ENCODE measurements around the gene ACOT7.

Gene ACOT7

GRCh38 chr1:6245869-6246496, 147.6 kb downstream of the ACOT7 start:
- DNase-seq: no peak

DNA sequence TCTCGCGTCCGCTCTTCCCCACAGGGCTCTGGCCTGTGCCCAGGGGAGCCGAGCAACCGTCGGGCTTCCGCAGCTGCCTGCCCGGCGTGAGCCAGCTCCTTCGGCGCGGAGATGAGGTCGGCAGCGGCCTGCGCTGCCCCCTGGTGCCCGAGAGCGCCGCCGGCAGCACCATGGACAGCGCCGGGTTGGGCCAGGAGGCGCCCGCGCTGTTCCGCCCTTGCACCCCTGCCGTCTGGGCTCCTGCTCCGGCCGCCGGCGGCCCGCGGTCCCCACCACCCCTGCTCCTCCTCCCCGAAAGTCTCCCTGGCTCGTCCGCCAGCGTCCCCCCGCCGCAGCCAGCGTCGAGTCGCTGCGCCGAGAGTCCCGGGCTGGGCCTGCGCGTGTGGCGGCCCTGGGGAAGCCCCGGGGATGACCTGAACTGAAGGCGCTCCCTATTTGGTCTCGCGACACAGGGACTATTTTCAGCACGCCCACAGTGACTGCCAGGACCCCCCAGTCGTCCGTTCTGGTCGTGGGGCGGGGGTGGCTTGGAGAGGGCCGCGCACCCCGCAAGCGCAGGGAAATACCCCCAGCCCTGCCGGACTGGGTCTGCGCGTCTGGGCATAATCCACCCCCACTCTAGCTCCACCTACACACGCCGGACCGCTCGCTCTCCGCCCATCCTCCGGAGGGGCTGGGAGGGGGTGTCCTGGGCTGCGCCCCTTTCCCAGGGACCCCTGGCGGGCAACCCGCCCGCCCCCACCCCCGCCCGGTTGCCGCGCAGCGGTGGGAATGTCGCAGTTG, 148.3 kb downstream of the ACOT7 start:
- peak; percentile 54 for DNase-seq

GRCh38 chr1:6244401-6245049, 149.0 kb downstream of the ACOT7 start:
- DNase-seq: no peak

GRCh38 chr1:6243993-6244392, 149.6 kb downstream of the ACOT7 start, which contains the start of gene HES3:
HES3 (plus strand) TSS chr1:6244179; CDS start chr1:6244366, 187 bp downstream.
- no peak for DNase-seq

GRCh38 chr1:6243053-6243834, 150.3 kb downstream of the ACOT7 start:
- no peak for DNase-seq

DNA sequence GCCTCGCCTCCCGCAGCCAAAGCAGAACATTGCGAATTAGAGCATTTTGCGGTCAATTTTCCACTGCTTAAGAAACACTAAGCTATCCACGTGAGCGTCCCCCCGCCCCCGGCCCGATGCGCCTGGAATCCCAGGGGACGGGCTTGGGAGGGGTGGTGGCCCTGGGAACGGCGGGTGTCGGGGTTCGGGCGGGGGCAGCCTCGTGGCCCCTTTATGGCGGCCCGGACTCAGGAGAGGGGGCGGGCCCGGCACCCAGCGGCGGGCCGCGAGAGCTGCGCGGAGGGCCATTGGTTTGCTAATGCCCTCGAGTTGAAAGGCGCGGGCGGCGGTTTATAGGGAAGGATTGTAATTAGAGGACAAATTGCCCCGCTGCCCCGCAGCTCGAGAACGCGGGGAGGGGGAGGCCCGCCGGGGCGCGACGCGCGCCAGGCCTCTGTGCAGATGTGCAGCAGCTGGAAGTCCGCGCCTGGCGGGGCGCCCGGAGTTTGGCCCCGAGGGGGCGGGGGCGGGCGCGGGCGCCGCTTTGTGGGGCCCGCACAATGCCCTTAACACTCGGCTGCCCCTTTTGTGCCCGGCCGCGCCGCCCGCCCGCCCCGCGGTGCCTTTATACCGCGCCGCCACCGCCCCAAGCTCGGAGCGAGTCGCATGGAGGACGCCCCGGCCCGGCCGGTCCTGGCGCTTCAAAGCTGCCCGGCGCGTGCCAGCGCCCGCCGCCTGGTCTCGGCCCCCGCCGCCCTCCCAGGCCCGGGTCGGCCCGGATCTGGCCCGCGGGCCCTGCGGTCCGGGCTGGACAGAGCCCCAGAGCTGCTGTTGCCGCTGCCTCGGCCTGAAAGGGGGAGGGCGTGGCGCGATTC, 151.5 kb downstream of the ACOT7 start:
- DNase-seq: no peak

GRCh38 chr1:6241107-6241886, 152.3 kb downstream of the ACOT7 start:
- DNase-seq: no peak

DNA sequence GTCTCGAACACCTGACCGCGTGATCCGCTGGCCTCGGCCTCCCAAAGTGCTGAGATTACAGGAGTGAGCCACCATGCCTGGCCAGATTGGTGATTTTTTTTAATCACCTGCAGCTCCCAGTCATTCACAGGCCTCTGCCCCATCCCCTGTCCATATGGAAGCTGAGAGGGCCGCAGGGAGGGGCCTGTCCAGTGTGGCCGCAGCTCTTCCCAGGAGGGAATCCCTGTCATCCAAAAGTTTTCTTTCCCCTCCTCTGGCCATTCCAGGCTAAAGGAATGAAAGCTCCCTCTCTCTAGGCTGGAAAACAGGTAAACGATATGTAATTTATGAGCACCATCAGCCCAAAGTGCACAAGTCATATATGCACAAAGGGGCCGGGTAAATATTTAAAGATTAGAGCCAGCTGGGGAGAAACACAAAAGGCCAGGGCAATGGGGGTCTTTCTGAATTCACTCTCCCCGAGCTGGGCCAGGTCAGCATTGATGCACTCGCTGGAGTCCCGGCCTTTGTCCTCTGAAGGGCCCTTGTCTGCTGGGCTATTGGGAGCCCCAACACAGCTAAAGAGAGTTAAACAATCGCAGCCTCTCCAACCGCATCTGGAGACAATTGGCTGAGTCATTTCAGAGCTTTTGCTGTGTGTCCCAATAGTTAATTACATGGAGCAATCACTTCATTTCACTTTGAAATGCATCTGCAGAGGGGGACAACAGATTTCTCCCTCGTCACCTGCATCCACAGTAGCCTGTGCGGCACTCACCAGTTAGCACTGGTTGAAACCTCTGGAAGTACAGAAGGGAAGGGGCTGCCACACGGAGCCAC, 153.4 kb downstream of the ACOT7 start:
- DNase-seq: no peak

DNA sequence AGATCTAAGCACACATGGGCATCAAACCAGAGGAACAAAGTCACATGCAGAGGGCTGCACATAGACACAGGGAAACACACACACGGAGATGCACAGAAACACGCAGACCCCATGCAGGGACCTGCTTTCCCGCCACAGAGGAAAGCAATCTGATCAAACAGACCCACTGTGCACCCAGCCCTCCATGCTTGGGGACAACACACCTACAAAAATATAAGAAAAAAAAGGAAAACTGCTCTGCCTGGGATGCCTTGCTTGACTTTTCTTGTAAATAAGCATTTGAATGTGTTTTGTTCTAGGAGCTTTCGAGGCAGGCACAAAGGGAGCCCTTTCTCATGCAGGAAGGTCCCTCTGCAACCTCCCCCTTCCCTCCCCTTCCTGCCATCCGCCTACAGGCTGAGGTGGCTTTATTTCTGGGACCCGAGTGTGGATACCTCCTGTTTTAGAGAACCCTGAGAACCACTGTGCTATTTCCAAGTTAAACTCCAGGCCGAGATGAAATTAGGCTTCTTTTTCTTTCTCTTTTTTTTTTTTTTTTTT, 154.3 kb downstream of the ACOT7 start:
- no peak for DNase-seq

- no peak for DNase-seq
Measured at GRCh38 chr1:6237093-6237492, 156.5 kb downstream of the ACOT7 start.

DNA sequence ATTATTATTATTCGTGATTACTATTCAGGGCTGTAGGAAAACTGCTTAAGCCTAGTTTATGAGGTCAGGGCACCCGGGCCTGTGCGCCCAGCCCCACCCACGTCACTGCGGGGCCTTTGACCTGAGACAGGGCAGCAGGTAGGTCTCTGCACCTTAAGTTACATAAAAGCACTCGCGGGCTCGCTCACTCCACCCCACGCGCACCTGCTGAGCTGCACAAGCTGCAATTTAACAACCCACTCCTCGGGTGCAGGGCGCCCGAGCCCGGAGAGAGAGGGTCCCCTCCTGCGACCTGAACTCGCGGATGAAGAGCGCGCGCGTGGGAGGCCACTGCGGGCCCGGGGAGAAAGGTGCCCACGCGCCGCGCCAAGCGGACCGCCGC, 158.3 kb downstream of the ACOT7 start:
- DNase-seq: no peak

- DNase-seq: no peak
Measured at GRCh38 chr1:6234502-6235295, 158.9 kb downstream of the ACOT7 start.

DNA sequence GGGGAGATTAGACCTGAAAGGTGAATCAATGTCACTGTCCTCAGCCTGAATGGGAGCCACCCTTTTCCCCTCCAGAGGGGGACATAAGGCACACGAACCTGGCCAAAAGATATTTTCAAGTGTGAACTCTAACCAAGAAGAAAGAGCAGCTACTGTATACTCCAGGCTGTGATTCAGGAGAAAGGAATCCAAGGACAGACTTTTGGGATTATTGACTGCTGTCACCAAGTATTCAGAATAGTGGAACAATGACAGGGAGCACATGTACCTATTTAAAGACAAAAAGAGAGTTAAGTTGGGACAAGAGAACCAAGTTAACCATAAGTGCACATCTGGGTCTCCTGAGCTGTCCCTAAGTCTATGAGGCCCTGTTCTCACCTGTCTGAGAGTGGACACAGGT, 160.2 kb downstream of the ACOT7 start:
- DNase-seq: no peak

- DNase-seq: no peak
Measured at GRCh38 chr1:6225651-6226050, 167.9 kb downstream of the ACOT7 start.

DNA sequence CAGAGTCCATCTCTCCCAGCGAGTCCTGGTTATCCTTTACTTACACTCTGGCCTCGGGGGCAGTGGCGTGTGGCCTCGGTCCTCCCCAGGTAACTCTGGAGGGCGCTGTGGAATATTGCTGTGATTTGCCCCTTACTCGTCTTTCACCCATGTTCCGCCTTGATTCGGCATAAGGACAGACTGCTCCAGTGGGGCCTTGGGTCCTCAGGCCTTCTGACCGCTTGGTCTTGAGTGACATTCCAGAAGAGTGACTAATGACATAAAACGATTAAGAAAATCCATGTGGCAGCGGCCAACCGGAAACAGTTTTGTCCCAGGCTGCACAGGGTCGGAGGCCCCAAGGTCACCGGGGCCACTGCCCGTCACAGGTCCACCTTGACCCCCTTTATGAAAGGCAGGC, 168.8 kb downstream of the ACOT7 start:
- DNase-seq: no peak

GRCh38 chr1:6223617-6224016, 169.9 kb downstream of the ACOT7 start:
- no peak for DNase-seq

DNA sequence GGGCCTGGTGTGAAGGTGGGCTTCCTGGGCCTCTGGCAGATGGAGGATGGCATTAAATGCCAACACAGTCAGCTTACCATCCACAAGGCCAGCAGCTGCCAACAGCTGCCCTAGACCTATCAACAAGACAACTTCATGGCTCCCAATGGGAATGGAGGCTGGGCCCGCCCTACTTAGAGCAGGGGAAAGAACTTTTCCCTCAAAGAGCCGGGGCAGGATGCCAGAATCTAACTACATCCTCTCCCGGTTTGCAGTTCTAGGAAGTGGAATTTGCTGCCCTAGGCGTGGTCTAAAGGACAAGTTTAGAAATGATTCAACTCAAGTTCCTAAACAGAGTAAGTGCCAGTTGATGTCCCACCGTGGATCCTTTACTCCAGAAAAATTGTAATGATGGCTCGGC, 170.9 kb downstream of the ACOT7 start:
- no peak for DNase-seq

DNA sequence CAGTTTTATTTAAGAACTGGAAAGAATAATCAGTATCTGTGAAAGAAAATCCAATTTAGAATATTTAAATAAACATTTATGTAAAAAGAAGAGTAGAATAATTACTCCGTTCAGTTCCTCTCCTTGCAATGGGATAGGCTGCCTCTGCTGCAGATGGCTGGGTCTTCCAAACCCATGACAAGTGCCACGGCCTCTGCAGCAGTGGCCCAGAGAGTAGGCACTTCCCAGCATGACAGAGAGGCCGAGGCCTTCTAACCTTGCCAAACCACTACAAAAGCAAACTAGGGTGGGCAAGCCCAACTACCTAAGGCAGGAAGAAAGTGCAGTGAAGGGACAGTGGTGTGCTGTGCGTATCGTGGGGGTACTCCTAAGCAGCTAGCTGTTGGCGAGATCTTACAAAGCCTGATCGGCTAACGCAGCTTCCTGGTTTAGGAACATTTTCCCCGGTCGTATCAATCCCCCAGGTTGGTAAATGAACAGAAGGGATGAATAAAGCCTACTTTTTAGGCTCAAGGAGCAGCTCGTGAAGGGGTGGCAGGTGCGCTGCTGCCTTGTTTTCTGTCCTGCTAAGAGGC, 172.3 kb downstream of the ACOT7 start:
- DNase-seq: no peak

DNA sequence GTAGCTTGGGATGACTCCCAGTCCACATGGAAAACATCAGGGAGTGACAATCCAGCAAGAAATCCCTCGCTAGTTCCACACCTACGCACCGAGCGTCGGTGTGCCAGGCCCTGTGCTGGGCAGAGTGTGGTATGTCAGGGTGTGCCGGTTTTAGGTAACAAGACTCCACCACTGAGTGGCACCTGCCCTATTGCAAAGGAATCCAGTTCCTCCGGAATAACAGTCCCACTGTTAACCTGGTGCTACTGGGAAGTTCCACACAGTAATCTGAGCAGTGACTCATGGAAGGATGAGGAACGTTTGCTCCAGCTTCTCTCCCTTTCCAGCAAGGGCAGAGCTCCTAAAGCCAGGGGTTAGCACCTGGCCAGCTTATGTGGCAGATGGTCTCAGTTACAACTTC, 173.3 kb downstream of the ACOT7 start:
- DNase-seq: no peak
